ENCODE measurements around the gene PTGIS. TPM values are rescaled to one million over a fixed set of nuclear protein-coding genes. Genes with fewer than 3 reads are reported as not detected.

PTGIS gene
- total RNA-seq, 2 experiments from 2014 or later = not detected

DNA sequence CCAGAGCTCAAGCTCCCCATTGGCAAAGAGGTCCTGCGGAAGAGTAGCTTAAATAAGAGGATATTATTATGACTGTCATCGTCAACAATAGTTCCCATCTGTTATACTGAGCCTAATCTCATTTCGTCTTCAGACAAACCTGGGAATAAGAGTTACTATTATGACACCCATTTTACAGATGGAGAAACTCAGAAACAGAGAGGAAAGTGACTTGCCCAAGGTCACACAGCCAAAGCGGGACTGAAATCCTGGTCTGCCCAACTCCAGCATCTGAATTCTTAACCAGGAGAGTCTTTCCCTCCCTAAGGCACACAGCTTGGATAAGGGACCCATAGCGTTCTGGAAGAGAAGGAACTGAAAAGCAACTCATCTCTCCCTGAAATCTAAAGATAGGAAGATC is 23.4 kb downstream of the PTGIS start:
- no peak for DNase-seq (ENCODE audit: low spot score)

DNA sequence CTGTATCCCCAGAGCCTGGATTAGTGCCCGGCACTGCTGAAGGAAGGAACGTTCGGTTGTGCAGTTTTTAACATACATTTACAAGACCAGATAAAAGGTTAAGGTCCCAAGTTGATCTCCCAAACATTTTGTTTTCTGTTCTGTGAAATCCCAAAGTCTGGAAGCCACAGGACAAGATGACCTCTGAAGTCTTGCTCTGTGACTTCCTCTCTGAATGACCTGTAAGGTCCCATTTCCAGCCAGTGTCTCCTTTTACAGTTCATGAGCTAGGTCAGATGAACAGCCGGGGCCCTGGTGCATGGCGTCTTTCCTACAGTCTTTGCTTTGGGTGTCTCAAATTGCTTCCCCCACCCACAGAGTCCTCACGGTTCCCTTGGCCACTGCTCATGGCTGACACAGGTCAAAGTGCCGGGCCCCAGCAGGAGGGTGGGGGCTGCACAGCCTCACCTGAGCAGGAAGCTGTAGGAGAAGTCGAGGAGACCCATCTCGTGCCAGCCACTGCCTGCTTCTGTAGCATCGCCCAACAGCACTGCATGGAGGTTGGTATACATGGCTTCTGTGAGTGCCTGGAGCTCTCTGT is 24.0 kb downstream of the PTGIS start:
- no peak overlapping the region for H3K4me3 ChIP-seq (ENCODE audit: low read depth, low read length, poor library complexity, severe bottlenecking)
- intact Hi-C loops (cut with micrococcal nuclease; ENCODE audit: unreplicated experiment) = loop anchor here (2.0 kb wide), 1 partner anchor 303 kb away; no protein-coding TSS in a partner anchor
- CTCF ChIA-PET (ENCODE audit: unreplicated experiment) = no interaction called here
- H3K4me2 ChIP-seq (ENCODE audit: low read length) = no peak overlapping the region
- TF ChIP-seq EZH2phosphoT487 (IDR thresholded peaks at IDR 0.05; ENCODE audit: borderline replicate concordance, low read depth, low read length) = no peak
- TF ChIP-seq, protein P1, sequence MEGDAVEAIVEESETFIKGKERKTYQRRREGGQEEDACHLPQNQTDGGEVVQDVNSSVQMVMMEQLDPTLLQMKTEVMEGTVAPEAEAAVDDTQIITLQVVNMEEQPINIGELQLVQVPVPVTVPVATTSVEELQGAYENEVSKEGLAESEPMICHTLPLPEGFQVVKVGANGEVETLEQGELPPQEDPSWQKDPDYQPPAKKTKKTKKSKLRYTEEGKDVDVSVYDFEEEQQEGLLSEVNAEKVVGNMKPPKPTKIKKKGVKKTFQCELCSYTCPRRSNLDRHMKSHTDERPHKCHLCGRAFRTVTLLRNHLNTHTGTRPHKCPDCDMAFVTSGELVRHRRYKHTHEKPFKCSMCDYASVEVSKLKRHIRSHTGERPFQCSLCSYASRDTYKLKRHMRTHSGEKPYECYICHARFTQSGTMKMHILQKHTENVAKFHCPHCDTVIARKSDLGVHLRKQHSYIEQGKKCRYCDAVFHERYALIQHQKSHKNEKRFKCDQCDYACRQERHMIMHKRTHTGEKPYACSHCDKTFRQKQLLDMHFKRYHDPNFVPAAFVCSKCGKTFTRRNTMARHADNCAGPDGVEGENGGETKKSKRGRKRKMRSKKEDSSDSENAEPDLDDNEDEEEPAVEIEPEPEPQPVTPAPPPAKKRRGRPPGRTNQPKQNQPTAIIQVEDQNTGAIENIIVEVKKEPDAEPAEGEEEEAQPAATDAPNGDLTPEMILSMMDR (conservative IDR thresholded peaks at IDR 0.05; ENCODE audit: low read length) = no peak
- H3K9me2 ChIP-seq (ENCODE audit: insufficient read depth, low read length) = no peaks in the 10 kb centered on the region
- H3K27ac ChIP-seq (ENCODE audit: low read depth, low read length, poor library complexity, severe bottlenecking) = no peak overlapping the region
- BruUV-seq (replicated peaks) = no TSS peak
- H3K79me2 ChIP-seq (ENCODE audit: insufficient read depth, low read depth, low read length) = no peaks in the 10 kb centered on the region
- H2AFZ ChIP-seq (ENCODE audit: low read length) = no peak overlapping the region
- H3K9me3 ChIP-seq (ENCODE audit: low read length) = peaks cover 16% of the 10 kb centered on the region
- no peak for DNase-seq (ENCODE audit: low spot score)
- H3K36me3 ChIP-seq (ENCODE audit: insufficient read depth, low read length) = no peaks in the 10 kb centered on the region
- H3K4me1 ChIP-seq (ENCODE audit: insufficient read depth, low read length, poor library complexity, severe bottlenecking) = no peaks in the 10 kb centered on the region
- POLR2A ChIA-PET = interaction anchor here (0.5 kb wide), 1 partner anchor 660 kb away, joined by 3 read pairs; no protein-coding TSS in a partner anchor
- H4K20me1 ChIP-seq (ENCODE audit: insufficient read depth, low read length) = no peaks in the 10 kb centered on the region

More for the DNA sequence above, 23.4 kb downstream of the PTGIS start:
- intact Hi-C loops (cut with micrococcal nuclease; ENCODE audit: unreplicated experiment) = no loop called here
- POLR2A ChIA-PET = interaction anchor here (0.5 to 0.9 kb wide), 2 partner anchors 52 to 660 kb away, joined by 3 read pairs; no protein-coding TSS in a partner anchor
- no peak overlapping the region for H3K27ac ChIP-seq (ENCODE audit: low read depth, low read length, poor library complexity, severe bottlenecking)
- no peak overlapping the region for H3K4me2 ChIP-seq (ENCODE audit: low read length)
- no peaks in the 10 kb centered on the region for H3K79me2 ChIP-seq (ENCODE audit: insufficient read depth, low read depth, low read length)
- no peak overlapping the region for H3K4me3 ChIP-seq (ENCODE audit: low read depth, low read length, poor library complexity, severe bottlenecking)
- no peaks in the 10 kb centered on the region for H3K4me1 ChIP-seq (ENCODE audit: insufficient read depth, low read length, poor library complexity, severe bottlenecking)
- CTCF ChIA-PET (ENCODE audit: unreplicated experiment) = no interaction called here
- no peaks in the 10 kb centered on the region for H4K20me1 ChIP-seq (ENCODE audit: insufficient read depth, low read length)
- no peaks in the 10 kb centered on the region for H3K36me3 ChIP-seq (ENCODE audit: insufficient read depth, low read length)
- BruUV-seq (replicated peaks) = no TSS peak
- peaks cover 10% of the 10 kb centered on the region for H3K9me3 ChIP-seq (ENCODE audit: low read length)
- no peak for TF ChIP-seq EZH2phosphoT487 (IDR thresholded peaks at IDR 0.05; ENCODE audit: borderline replicate concordance, low read depth, low read length)
- TF ChIP-seq, protein P1 (conservative IDR thresholded peaks at IDR 0.05; ENCODE audit: low read length) = no peak
- H3K9me2 ChIP-seq (ENCODE audit: insufficient read depth, low read length) = no peaks in the 10 kb centered on the region
- no peak overlapping the region for H2AFZ ChIP-seq (ENCODE audit: low read length)
